SU-DHL-6 (cell line): Measurements from ENCODE around the gene TUNAR.

Experiments used
- H2AFZ ChIP-seq: fragments of 200-600 bp; sonication (generic); 2 replicates; pipeline ENCODE4 v1.6.1; 2014; ENCODE audit warnings: low read depth, mild to moderate bottlenecking, moderate library complexity, mixed read lengths, antibody characterized with exemption, low read length; ENCODE audit not compliant: severe bottlenecking
- H3F3A ChIP-seq: fragments of 200-600 bp; shearing (Covaris generic); 2 replicates; pipeline ENCODE4 v1.6.0; 2016; ENCODE audit warnings: antibody characterized with exemption, mild to moderate bottlenecking; ENCODE audit not compliant: insufficient read depth
- H3K27ac ChIP-seq: fragments of 200-600 bp; sonication (generic); 2 replicates; pipeline ENCODE4 v1.5.1; 2016; ENCODE audit warnings: low read depth, mild to moderate bottlenecking, low read length, moderate library complexity, mixed read lengths
- H3K27me3 ChIP-seq: fragments of 200-600 bp; sonication (generic), shearing (Covaris generic); 2 replicates; pipeline ENCODE4 v1.6.0; 2014; ENCODE audit warnings: mild to moderate bottlenecking, low read length
- H3K36me3 ChIP-seq: fragments of 200-600 bp; sonication (generic); 2 replicates; pipeline ENCODE4 v1.6.1; 2014; ENCODE audit warnings: mild to moderate bottlenecking, low read length, mixed read lengths
- H3K4me2 ChIP-seq: fragments of 300-600, 200-600 bp; shearing (Covaris generic), sonication (generic); 2 replicates; pipeline ENCODE4 v1.6.0; 2014; ENCODE audit warnings: low read length, low read depth, mild to moderate bottlenecking; ENCODE audit not compliant: poor library complexity, severe bottlenecking
- H3K4me3 ChIP-seq: fragments of 200-600 bp; sonication (generic); 2 replicates; pipeline ENCODE4 v1.5.1; 2014; ENCODE audit warnings: antibody characterized with exemption, low read length, mild to moderate bottlenecking, mixed read lengths; ENCODE audit not compliant: insufficient read depth, poor library complexity, severe bottlenecking
- H3K79me2 ChIP-seq: fragments of 200-600 bp; sonication (generic); 2 replicates; pipeline ENCODE4 v1.6.1; 2014; ENCODE audit warnings: mild to moderate bottlenecking, low read length, moderate library complexity; ENCODE audit not compliant: insufficient read depth
- H3K9ac ChIP-seq: fragments of 200-600 bp; sonication (generic); 2 replicates; pipeline ENCODE4 v1.7.0; 2014; ENCODE audit warnings: mild to moderate bottlenecking, low read length
- H3K9me2 ChIP-seq: fragments of 200-600 bp; sonication (generic); replicated peaks from 2 replicates; pipeline ENCODE4 v1.6.1; 2014; ENCODE audit warnings: low read length; ENCODE audit not compliant: insufficient read depth
- H3K9me3 ChIP-seq: fragments of 200-600 bp; sonication (generic); 2 replicates; pipeline ENCODE4 v1.6.1; 2014; ENCODE audit warnings: low read length, mixed read lengths; ENCODE audit not compliant: insufficient read depth
- H4K20me1 ChIP-seq: fragments of 200-600 bp; sonication (generic); 2 replicates; pipeline ENCODE4 v1.6.1; 2014; ENCODE audit warnings: low read depth, mild to moderate bottlenecking, antibody characterized with exemption, low read length, moderate library complexity, mixed read lengths
- EZH2phosphoT487 ChIP-seq: fragments of 200-600 bp; sonication (generic), shearing (Covaris generic); conservative IDR thresholded peaks from 2 replicates; pipeline ENCODE4 v1.6.1; 2018; ENCODE audit warnings: mild to moderate bottlenecking, antibody characterized with exemption, low read length, moderate library complexity, mixed read lengths
- TF ChIP-seq, protein P1 (sequence below): fragments of 200-600 bp; sonication (generic); IDR thresholded peaks from one replicate; pipeline ENCODE4 v1.5.1; 2017; ENCODE audit warnings: antibody characterized with exemption, mild to moderate bottlenecking, low read length, moderate library complexity; ENCODE audit not compliant: insufficient read depth, poor library complexity, severe bottlenecking

TUNAR gene

DNA sequence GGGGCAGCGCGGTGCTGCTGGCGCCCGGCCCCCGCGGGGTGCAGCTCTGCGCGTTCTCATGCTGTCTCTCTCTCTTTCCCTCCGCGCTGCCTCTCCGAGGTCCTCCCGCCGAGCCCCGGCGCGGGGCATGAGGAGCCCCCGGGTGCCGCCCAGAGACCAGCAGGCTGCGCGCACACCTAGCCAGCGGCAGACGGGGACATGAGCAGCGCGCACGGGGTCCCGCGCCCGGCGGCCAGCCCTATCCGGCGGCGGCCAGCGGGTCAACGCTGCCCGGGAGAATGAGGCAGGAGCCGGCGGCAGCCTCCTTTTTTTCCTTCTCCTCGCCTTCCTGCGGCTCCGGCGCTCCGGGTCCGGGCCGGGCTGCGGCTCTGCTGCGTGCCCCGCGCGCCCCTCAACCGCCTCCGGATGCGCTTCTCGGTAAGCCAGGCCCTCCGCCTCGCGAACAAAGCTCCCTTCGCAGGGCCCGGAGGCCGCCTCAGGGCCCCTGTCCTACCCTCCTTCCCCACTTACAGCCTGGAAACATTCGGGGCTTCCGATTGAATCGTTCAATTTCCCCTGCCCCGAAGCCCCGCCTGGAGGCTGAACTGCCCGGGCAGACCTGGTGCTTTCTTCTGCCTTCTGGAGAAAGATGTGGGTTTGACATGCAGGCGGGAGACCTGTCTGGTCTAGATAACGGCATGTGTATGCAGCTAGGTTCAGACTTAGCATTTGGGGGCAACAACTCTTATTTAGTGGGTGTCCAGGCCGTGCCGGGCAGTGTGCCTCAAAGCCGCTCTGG is at the start of gene TUNAR:
TUNAR (plus strand) TSS at position 72 of the 778 bp plus-strand sequence.
- no peaks in the 10 kb centered on the region for H3F3A ChIP-seq
- H3K36me3 ChIP-seq: no peaks in the 10 kb centered on the region
- no peak within 1 kb of the TSS for H3K4me3 ChIP-seq
- H3K9me2 ChIP-seq: no peaks in the 10 kb centered on the region
- no peaks in the 10 kb centered on the region for H4K20me1 ChIP-seq
- no peaks in the 10 kb centered on the region for H3K9me3 ChIP-seq
- no peak within 1 kb of the TSS for H3K27ac ChIP-seq
- H3K27me3 ChIP-seq: no peaks in the 10 kb centered on the region
- H3K9ac ChIP-seq: no peak within 1 kb of the TSS
- H2AFZ ChIP-seq: no peak within 1 kb of the TSS
- H3K4me2 ChIP-seq: no peak within 1 kb of the TSS
- H3K79me2 ChIP-seq: no peaks in the 10 kb centered on the region
- TF ChIP-seq EZH2phosphoT487: no peak
- TF ChIP-seq, protein P1, sequence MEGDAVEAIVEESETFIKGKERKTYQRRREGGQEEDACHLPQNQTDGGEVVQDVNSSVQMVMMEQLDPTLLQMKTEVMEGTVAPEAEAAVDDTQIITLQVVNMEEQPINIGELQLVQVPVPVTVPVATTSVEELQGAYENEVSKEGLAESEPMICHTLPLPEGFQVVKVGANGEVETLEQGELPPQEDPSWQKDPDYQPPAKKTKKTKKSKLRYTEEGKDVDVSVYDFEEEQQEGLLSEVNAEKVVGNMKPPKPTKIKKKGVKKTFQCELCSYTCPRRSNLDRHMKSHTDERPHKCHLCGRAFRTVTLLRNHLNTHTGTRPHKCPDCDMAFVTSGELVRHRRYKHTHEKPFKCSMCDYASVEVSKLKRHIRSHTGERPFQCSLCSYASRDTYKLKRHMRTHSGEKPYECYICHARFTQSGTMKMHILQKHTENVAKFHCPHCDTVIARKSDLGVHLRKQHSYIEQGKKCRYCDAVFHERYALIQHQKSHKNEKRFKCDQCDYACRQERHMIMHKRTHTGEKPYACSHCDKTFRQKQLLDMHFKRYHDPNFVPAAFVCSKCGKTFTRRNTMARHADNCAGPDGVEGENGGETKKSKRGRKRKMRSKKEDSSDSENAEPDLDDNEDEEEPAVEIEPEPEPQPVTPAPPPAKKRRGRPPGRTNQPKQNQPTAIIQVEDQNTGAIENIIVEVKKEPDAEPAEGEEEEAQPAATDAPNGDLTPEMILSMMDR: no peak

DNA sequence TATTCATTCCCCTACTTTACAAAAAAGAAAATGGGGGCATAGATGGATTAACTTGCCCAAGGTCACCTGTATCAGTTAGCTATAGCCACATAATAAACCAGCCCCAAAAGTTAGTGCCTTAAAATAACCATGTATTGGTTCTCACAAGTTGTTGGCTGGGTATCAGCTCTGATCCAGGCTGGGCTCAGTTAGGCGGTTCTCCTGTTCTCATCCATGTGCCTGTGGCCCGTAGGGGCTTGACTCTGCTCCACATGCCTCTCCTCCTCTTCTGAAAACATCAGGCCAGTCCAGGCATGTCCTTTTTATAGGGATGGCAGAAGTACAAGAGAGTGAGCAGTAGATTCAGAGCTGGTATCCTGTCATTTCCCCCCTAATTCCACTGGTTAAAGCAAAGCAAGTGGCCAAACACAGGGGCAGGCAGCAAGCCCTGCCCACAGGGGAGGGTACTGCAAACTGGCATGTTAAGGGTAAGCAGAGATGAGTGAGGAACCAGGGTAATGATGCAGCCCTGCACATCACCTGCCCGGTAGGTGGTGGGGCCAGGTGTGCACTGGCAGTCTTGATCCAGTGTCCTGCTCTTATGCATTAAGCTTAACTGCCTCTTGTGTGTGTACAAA is 47.9 kb upstream of the TUNAR start:
- Histone ChIP-seq H3K27ac (no peak overlapping the region), H3K9me2 (no peaks in the 10 kb centered on the region), H3K9me3 (no peaks in the 10 kb centered on the region), H3K4me3 (no peak overlapping the region), H2AFZ (no peak overlapping the region), H3K79me2 (no peaks in the 10 kb centered on the region), H3K36me3 (no peaks in the 10 kb centered on the region), H3K4me2 (no peak overlapping the region), H3F3A (no peaks in the 10 kb centered on the region), H4K20me1 (no peaks in the 10 kb centered on the region), H3K27me3 (no peaks in the 10 kb centered on the region), H3K9ac (no peak overlapping the region)
- TF ChIP-seq, protein P1: no peak
- TF ChIP-seq EZH2phosphoT487: no peak

DNA sequence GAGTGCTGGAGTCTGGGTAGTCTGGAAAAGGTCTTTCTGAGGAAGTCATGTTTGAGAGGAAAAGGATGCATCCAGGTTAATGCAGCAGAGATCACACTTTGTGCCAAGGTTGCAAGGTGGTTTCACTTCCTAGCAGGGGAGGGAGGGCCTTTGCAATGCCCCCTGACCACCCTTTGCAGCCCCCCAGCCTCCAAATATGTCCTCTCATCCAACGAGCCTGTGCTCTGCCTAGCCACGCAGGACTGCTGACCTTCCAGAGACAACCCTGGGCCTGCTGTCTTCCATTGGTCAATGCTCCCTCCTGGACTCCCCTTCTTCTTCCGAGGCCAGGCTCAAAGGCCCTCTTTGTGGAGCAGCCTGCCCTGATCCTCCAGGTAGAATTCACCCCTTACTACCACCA is 47.3 kb upstream of the TUNAR start:
- Histone ChIP-seq H4K20me1 (no peaks in the 10 kb centered on the region), H3K4me2 (no peak overlapping the region), H3K36me3 (no peaks in the 10 kb centered on the region), H3K27me3 (no peaks in the 10 kb centered on the region), H3K9me2 (no peaks in the 10 kb centered on the region), H3K9me3 (no peaks in the 10 kb centered on the region), H3K79me2 (no peaks in the 10 kb centered on the region), H2AFZ (no peak overlapping the region), H3K4me3 (no peak overlapping the region), H3K27ac (no peak overlapping the region), H3K9ac (no peak overlapping the region), H3F3A (no peaks in the 10 kb centered on the region)
- no peak for TF ChIP-seq EZH2phosphoT487
- TF ChIP-seq, protein P1: no peak
